Upper lobe of right lung (tissue), 1 donor: ENCODE results near the gene SNAP47. TPM values are rescaled to one million over a fixed set of nuclear protein-coding genes. Genes with fewer than 3 reads are reported as not detected.
A peak's percentile ranks its signal among the peaks of the same experiment; 100 is the strongest.
"Not testable (repeated sequence)": the region's sequence is repeated elsewhere in the genome, so short reads cannot be mapped to it uniquely, and the experiment has no call there.

Source experiments
- ATAC-seq: fragments of 200-7000 bp; cut with Tn5 transposase; one replicate; pipeline ENCODE4 v1.9.1; 2020; ENCODE audit warnings: mild to moderate bottlenecking, moderate library complexity
- DNase-seq: peaks from one replicate; pipeline ENCODE4 v3.0.0-alpha.2; 2020
- H3K27ac ChIP-seq: fragments of 200-600 bp; one replicate; pipeline ENCODE4 v1.8.0; 2022
- H3K27me3 ChIP-seq: fragments of 200-600 bp; one replicate; pipeline ENCODE4 v1.8.0; 2022; ENCODE audit warnings: mild to moderate bottlenecking
- H3K36me3 ChIP-seq: fragments of 200-600 bp; one replicate; pipeline ENCODE4 v1.8.0; 2022
- H3K4me1 ChIP-seq: fragments of 200-600 bp; one replicate; pipeline ENCODE4 v1.8.0; 2022
- H3K4me3 ChIP-seq: fragments of 200-600 bp; one replicate; pipeline ENCODE4 v1.8.0; 2022; ENCODE audit warnings: mild to moderate bottlenecking
- H3K9me3 ChIP-seq: fragments of 200-600 bp; one replicate; pipeline ENCODE4 v1.8.0; 2022
- intact Hi-C: fragments of 100-400 bp; cut with DNase I; formaldehyde crosslinking; loops from one replicate; pipeline ENCODE4 v1.11.0; 2022
- long read RNA-seq: library from polyadenylated mRNA; unstranded; transcript quantifications from one replicate; pipeline ENCODE4 v2.0.0, GENCODE V29; 2021
- total RNA-seq: library from RNA; stranded (reverse); fragmentation: NEBNext Ultra II Directional; extraction: Animal tissue kit (Norgen Biotek cat#: 25700); gene quantifications from one replicate; pipeline ENCODE4 v1.2.1, GENCODE V29; 2021
- TF ChIP-seq, protein P1 (sequence below): fragments of 200-600 bp; IDR thresholded peaks from one replicate; pipeline ENCODE4 v1.8.0; 2022; ENCODE audit warnings: antibody characterized with exemption
- donor health status: DM: no; HTN: yes; CAD: no; lungs with severe emphysema.

Gene SNAP47, protein sequence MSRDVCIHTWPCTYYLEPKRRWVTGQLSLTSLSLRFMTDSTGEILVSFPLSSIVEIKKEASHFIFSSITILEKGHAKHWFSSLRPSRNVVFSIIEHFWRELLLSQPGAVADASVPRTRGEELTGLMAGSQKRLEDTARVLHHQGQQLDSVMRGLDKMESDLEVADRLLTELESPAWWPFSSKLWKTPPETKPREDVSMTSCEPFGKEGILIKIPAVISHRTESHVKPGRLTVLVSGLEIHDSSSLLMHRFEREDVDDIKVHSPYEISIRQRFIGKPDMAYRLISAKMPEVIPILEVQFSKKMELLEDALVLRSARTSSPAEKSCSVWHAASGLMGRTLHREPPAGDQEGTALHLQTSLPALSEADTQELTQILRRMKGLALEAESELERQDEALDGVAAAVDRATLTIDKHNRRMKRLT
- total RNA-seq: 27.7 TPM
- long read RNA-seq, transcript SNAP47-202 (5 exons, 2,362 nt): major isoform, 35 of 77 reads
- long read RNA-seq, transcript SNAP47-210 (3 exons, 2,375 nt): minor isoform, 6 of 77 reads
- long read RNA-seq, partial matches to known transcripts: 7 of 77 reads
- long read RNA-seq, other reads (novel, unspliced or antisense): 28 of 77 reads

DNA sequence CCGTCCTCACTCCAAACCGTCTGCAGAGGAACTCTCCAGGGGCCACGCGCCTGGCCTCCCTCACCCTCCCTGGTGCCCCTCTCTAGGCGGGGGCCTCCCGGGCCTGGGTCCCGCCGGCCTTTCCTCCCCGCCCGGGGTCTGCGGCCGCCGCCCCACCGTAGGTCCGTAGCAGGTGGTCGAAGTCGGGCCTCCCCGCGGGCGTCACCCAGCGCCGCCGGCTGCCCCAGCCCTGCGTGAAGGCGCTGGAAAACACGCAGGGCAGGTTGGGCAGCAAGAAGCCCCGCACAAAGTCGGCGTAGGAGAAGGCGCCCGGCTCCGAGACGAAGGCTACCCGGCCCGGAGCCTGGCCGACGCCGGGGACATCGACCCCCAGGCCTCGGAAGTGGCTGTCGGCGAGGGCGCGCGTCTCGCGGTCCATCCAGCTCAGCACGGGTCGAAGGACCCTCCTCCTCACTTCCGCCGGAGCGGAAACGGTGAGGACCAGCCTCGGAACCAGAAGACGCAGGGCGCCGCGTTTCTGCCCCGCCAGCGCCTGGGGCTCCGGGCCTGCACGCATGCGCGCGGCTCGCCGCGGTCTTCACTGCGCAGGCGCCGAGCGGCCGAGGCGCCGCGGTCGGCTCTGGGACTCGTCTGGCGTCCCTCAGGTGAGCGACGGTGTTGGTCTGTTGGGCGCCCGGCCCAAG, at the start of gene SNAP47, which contains the start of gene JMJD4:
Gene SNAP47 (plus strand): TSS at position 580 of the 683 bp plus-strand sequence. CDS start 12,302 bp downstream, outside the sequence.
Gene JMJD4 (minus strand): TSS at position 447 of the 683 bp plus-strand sequence. CDS start 29 bp downstream, at position 418.
- intact Hi-C loops: no loop called here
- H3K27ac ChIP-seq: peak within 1 kb of the TSS; percentile 85
- DNase-seq (peak; percentile 96), ATAC-seq (peak; percentile 96)
- peaks cover 14% of the 10 kb centered on the region for H3K4me1 ChIP-seq
- H3K27me3 ChIP-seq: no peaks in the 10 kb centered on the region
- H3K36me3 ChIP-seq: peaks cover 20% of the 10 kb centered on the region
- peak within 1 kb of the TSS; percentile 97 for H3K4me3 ChIP-seq
- no peaks in the 10 kb centered on the region for H3K9me3 ChIP-seq
- TF ChIP-seq, protein P1, sequence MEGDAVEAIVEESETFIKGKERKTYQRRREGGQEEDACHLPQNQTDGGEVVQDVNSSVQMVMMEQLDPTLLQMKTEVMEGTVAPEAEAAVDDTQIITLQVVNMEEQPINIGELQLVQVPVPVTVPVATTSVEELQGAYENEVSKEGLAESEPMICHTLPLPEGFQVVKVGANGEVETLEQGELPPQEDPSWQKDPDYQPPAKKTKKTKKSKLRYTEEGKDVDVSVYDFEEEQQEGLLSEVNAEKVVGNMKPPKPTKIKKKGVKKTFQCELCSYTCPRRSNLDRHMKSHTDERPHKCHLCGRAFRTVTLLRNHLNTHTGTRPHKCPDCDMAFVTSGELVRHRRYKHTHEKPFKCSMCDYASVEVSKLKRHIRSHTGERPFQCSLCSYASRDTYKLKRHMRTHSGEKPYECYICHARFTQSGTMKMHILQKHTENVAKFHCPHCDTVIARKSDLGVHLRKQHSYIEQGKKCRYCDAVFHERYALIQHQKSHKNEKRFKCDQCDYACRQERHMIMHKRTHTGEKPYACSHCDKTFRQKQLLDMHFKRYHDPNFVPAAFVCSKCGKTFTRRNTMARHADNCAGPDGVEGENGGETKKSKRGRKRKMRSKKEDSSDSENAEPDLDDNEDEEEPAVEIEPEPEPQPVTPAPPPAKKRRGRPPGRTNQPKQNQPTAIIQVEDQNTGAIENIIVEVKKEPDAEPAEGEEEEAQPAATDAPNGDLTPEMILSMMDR: no peak

DNA sequence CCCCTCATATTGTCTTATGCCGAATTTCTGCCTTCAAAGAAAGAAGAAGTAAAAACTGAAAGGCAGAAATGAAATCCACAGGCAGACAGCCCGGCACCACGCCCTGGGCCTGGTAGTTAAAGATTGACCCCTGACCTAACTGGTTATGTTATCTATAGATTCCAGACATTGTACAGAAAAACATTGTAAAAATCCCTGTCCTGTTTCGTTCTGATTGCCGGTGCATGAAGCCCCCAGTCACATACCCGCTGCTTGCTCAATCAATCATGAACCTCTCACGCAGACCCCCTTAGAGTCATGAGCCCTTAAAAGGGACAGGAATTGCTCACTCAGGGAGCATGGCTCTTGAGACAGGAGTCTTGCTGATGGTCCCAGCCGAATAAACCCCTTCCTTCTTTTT, 49.4 kb upstream of the SNAP47 start:
- intact Hi-C loops: no loop called here
- Histone ChIP-seq H3K4me1 (no peaks in the 10 kb centered on the region), H3K4me3 (no peak overlapping the region), H3K36me3 (no peaks in the 10 kb centered on the region), H3K27ac (no peak overlapping the region), H3K27me3 (no peaks in the 10 kb centered on the region), H3K9me3 (peaks cover 32% of the 10 kb centered on the region)
- no peak for ATAC-seq
- TF ChIP-seq, protein P1: no peak
- DNase-seq: no peak

DNA sequence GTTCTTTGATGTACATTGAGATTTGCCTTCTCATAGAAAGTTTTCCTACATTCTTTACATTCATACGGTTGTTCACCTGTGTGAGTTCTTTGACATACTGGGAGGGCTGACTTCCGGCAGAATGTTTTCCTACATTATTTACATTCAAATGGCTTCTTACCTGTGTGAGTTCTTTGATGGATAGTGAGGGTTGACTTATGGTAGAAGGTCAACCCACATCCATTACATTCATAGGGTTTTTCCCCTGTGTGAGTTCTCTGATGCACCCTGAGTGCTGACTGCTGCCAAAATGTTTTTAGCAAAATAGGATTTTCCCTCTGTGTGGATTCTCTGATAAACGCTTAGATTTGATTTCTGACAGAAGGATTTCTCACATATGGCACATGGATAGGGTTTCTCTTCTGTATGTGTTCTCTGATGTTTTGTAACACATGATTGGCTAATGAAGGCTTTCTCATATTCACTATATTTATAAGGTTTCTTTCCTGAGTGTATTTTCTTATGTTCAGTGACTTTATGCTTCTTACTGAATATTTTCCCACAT, 37.8 kb upstream of the SNAP47 start:
- intact Hi-C loops: no loop called here
- no peaks in the 10 kb centered on the region for H3K27me3 ChIP-seq
- TF ChIP-seq, protein P1: no peak
- H3K4me3 ChIP-seq: no peak overlapping the region
- no peaks in the 10 kb centered on the region for H3K4me1 ChIP-seq
- ATAC-seq (no peak), DNase-seq (no peak)
- H3K27ac ChIP-seq: no peak overlapping the region
- peaks cover 30% of the 10 kb centered on the region for H3K9me3 ChIP-seq
- H3K36me3 ChIP-seq: no peaks in the 10 kb centered on the region

DNA sequence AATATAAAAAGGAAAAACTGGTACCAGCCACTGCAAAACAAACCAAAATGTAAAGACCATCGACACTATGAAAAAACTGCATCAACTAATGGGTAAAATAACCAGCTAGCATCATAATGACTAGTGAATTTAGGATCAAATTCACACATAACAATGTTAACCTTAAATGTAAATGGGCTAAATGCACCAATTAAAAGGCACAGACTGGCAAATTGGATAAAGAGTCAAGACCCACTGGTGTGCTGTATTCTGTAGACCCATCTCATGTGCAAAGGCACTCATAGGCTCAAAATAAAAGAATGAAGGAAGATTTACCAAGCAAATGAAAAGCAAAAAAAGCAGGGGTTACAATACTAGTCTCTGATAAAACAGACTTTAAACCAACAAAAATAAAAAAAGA, 33.6 kb upstream of the SNAP47 start:
- H3K4me3 ChIP-seq, H3K27ac ChIP-seq, DNase-seq, ATAC-seq, intact Hi-C loops, H3K4me1 ChIP-seq, H3K27me3 ChIP-seq, H3K36me3 ChIP-seq: not testable (repeated sequence)
- peaks cover 35% of the 10 kb centered on the region for H3K9me3 ChIP-seq

DNA sequence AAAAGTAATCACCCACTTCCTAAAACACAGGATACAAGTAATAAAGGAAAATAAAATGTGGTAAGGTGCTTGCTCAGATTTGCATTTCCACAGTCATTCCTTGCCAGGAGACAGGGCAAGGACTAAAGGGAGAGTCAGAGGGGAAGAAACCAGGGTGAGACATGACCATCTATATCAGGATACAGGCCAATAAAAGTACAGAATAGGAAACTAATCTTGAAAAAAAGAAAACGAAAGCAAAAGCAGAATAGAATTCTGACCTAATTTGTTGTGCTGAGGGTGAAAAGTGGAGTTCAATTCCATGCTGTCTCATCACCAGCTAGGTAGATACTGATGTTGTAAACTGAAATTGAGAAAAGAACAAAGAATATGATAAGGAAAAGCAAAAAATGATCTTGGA, 27.4 kb upstream of the SNAP47 start:
- H3K4me1 ChIP-seq: no peaks in the 10 kb centered on the region
- no peak overlapping the region for H3K27ac ChIP-seq
- H3K36me3 ChIP-seq: no peaks in the 10 kb centered on the region
- H3K4me3 ChIP-seq: no peak overlapping the region
- ATAC-seq (no peak), DNase-seq (no peak)
- intact Hi-C loops: no loop called here
- H3K27me3 ChIP-seq: no peaks in the 10 kb centered on the region
- TF ChIP-seq, protein P1: no peak
- peaks cover 11% of the 10 kb centered on the region for H3K9me3 ChIP-seq
